Activated naive CD4-positive, alpha-beta T cell treated with anti-CD3 and anti-CD28 coated beads, Interleukin-2, amount 50 U/mL, for 24 hours (primary cell): Measurements from ENCODE around the gene PRKN.

Experiments used
- H3K27ac Mint-ChIP-seq: one replicate; pipeline ENCODE4 v1.8.0; 2021; ENCODE audit warnings: mild to moderate bottlenecking, mixed read lengths
- H3K27me3 Mint-ChIP-seq: one replicate; pipeline ENCODE4 v1.8.0; 2021; ENCODE audit warnings: mixed read lengths
- H3K36me3 Mint-ChIP-seq: one replicate; pipeline ENCODE4 v1.8.0; 2021; ENCODE audit warnings: mixed read lengths
- H3K4me1 Mint-ChIP-seq: one replicate; pipeline ENCODE4 v1.8.0; 2021; ENCODE audit warnings: mixed read lengths
- H3K4me3 Mint-ChIP-seq: one replicate; pipeline ENCODE4 v1.8.0; 2021; ENCODE audit warnings: mild to moderate bottlenecking, mixed read lengths
- H3K9me3 Mint-ChIP-seq: one replicate; pipeline ENCODE4 v1.8.0; 2021; ENCODE audit warnings: mixed read lengths

The PRKN gene

GRCh38 chr6:161412795-161413194 lies 1314.8 kb downstream of the PRKN start:
- Mint-ChIP-seq H3K9me3 (no peaks in the 10 kb centered on the region), H3K27ac (no peak overlapping the region), H3K36me3 (no peaks in the 10 kb centered on the region), H3K4me1 (no peaks in the 10 kb centered on the region), H3K27me3 (peaks cover 2% of the 10 kb centered on the region), H3K4me3 (no peak overlapping the region)

DNA sequence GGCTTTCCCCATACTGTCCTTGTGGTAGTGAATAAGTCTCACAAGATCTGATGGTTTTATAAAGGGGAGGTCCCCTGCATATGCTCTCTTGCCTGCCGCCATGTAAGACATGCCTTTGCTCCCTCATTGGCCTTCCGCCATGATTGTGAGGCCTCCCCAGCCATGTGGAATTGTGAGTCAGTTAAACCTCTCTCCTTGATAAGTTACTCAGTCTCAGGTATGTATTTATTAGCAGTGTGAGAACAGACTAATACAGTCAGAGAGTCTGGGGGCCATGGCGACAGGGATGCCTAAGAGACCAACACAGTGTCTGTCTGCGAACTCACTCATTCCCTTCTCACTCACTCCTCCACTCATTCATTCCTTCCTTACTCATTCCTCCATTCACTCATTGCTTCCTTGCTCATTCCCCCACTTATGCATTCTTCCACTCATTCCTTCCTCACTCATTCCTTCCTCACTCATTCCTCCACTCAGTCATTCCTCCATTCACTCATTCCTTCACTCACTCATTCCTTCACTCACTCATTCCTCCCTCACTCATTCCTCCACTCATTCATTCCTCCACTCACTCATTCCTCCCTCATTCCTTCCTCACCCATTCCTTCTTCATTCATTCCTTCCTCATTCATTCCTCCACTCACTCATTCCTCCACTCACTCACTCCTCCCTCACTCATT lies 1316.2 kb downstream of the PRKN start:
- Mint-ChIP-seq H3K4me1 (no peaks in the 10 kb centered on the region), H3K4me3 (no peak overlapping the region), H3K27me3 (peaks cover 2% of the 10 kb centered on the region), H3K36me3 (no peaks in the 10 kb centered on the region), H3K27ac (no peak overlapping the region), H3K9me3 (no peaks in the 10 kb centered on the region)

DNA sequence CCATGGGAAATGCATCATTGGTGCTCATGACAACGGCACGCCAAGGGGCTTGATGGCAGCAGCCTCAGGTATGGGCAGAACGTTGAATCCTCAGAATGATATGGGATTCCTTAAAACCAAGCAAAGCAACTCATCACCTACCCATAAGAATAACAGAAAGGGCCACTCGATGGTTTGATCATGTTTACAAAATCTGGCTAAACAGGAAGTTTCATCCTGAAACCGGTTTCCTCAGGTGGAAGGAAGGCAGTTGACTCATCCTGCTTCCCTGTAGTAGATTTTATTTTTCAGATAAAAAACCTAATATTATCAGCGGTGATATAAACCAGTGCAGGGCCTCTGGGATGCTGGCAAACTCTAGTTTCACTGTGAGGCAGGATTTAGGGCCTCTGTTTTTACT lies 1316.8 kb downstream of the PRKN start:
- Mint-ChIP-seq H3K9me3 (no peaks in the 10 kb centered on the region), H3K4me1 (no peaks in the 10 kb centered on the region)

GRCh38 chr6:161410076-161410475 lies 1317.5 kb downstream of the PRKN start:
- Mint-ChIP-seq H3K4me3 (no peak overlapping the region), H3K27me3 (no peaks in the 10 kb centered on the region), H3K4me1 (no peaks in the 10 kb centered on the region), H3K9me3 (no peaks in the 10 kb centered on the region), H3K27ac (no peak overlapping the region), H3K36me3 (no peaks in the 10 kb centered on the region)

More for the DNA sequence above, 1316.8 kb downstream of the PRKN start:
- Mint-ChIP-seq H3K27me3 (no peaks in the 10 kb centered on the region), H3K27ac (no peak overlapping the region), H3K36me3 (no peaks in the 10 kb centered on the region), H3K4me3 (no peak overlapping the region)

- Mint-ChIP-seq H3K4me1 (no peaks in the 10 kb centered on the region), H3K27me3 (peaks cover 3% of the 10 kb centered on the region), H3K27ac (no peak overlapping the region), H3K4me3 (no peak overlapping the region), H3K9me3 (no peaks in the 10 kb centered on the region), H3K36me3 (no peaks in the 10 kb centered on the region)
Measured at GRCh38 chr6:161409353-161409752, 1318.2 kb downstream of the PRKN start.

DNA sequence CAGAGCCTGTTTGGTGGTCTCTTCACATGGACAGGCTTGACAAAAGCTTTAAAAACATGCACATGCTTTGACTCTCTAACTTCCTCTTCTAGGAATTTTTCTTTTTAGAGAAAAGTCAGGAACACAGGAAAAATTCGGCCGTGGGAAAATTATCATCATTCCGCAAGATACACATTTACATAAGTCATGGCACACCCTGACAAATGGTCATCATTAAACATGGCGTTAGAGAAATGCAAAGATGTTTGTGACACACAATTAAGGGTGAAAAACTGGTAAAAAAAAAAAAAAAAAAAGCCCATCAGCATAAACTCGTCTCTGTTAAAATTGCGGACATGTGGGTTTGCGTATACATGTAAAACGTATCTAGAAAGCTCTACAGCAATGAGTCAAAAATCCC lies 1319.5 kb downstream of the PRKN start:
- Mint-ChIP-seq H3K4me3 (no peak overlapping the region), H3K36me3 (no peaks in the 10 kb centered on the region), H3K9me3 (peaks cover 5% of the 10 kb centered on the region), H3K27me3 (peaks cover 3% of the 10 kb centered on the region), H3K27ac (no peak overlapping the region), H3K4me1 (no peaks in the 10 kb centered on the region)

DNA sequence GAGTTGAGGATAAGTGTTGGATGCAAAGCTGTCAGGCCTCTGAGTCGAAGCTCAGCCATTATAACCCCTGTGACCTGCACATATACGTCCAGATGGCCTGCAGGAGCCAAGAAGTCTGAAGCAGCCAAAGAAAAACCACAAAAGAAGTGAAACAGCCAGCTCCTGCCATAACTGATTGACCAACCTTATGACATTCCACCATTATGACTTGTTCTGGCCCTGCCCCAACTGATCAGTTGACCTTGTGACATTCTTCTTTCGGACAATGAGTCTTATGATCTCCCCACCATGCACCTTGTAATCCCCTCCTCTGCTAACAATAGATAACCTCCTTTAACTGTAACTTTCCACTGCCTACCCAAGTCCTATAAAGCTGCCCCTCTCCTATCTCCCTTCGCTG lies 1320.0 kb downstream of the PRKN start:
- no peaks in the 10 kb centered on the region for H3K4me1 Mint-ChIP-seq
- no peaks in the 10 kb centered on the region for H3K36me3 Mint-ChIP-seq
- peaks cover 5% of the 10 kb centered on the region for H3K9me3 Mint-ChIP-seq
- no peak overlapping the region for H3K4me3 Mint-ChIP-seq
- H3K27ac Mint-ChIP-seq: no peak overlapping the region
- H3K27me3 Mint-ChIP-seq: peaks cover 3% of the 10 kb centered on the region

DNA sequence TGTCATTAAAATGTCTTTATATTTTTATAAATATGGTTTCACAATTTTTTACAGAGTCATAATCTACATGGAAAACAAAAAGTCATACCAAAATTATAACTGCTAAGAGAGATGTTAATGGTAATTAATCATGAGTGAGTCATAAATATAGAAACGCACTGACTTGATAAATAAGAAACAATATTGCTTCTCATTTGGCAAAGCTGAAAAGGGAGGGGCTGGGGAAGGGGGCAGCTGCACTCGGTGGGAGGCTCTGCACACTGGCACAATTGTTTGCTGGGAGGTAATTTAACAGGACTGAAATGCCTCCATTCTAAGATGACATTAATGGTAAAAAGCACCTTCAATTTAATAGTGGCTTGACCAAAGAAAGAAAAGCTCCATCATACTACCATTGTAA lies 1320.5 kb downstream of the PRKN start:
- H3K27ac Mint-ChIP-seq: no peak overlapping the region
- H3K36me3 Mint-ChIP-seq: no peaks in the 10 kb centered on the region
- H3K27me3 Mint-ChIP-seq: peaks cover 8% of the 10 kb centered on the region
- H3K4me3 Mint-ChIP-seq: no peak overlapping the region
- H3K9me3 Mint-ChIP-seq: peaks cover 5% of the 10 kb centered on the region
- H3K4me1 Mint-ChIP-seq: no peaks in the 10 kb centered on the region

GRCh38 chr6:161406646-161407045 lies 1320.9 kb downstream of the PRKN start:
- Mint-ChIP-seq H3K4me1 (no peaks in the 10 kb centered on the region), H3K27me3 (peaks cover 8% of the 10 kb centered on the region), H3K27ac (no peak overlapping the region), H3K9me3 (peaks cover 5% of the 10 kb centered on the region), H3K4me3 (no peak overlapping the region), H3K36me3 (no peaks in the 10 kb centered on the region)

- no peak overlapping the region for H3K27ac Mint-ChIP-seq
- peaks cover 5% of the 10 kb centered on the region for H3K9me3 Mint-ChIP-seq
- peaks cover 8% of the 10 kb centered on the region for H3K27me3 Mint-ChIP-seq
- H3K36me3 Mint-ChIP-seq: no peaks in the 10 kb centered on the region
- no peaks in the 10 kb centered on the region for H3K4me1 Mint-ChIP-seq
- H3K4me3 Mint-ChIP-seq: no peak overlapping the region
Measured at GRCh38 chr6:161405418-161405817, 1322.1 kb downstream of the PRKN start.

GRCh38 chr6:161403717-161404116 lies 1323.8 kb downstream of the PRKN start:
- Mint-ChIP-seq H3K27me3 (peaks cover 8% of the 10 kb centered on the region), H3K4me1 (no peaks in the 10 kb centered on the region), H3K4me3 (no peak overlapping the region), H3K9me3 (peaks cover 5% of the 10 kb centered on the region), H3K27ac (no peak overlapping the region), H3K36me3 (no peaks in the 10 kb centered on the region)

DNA sequence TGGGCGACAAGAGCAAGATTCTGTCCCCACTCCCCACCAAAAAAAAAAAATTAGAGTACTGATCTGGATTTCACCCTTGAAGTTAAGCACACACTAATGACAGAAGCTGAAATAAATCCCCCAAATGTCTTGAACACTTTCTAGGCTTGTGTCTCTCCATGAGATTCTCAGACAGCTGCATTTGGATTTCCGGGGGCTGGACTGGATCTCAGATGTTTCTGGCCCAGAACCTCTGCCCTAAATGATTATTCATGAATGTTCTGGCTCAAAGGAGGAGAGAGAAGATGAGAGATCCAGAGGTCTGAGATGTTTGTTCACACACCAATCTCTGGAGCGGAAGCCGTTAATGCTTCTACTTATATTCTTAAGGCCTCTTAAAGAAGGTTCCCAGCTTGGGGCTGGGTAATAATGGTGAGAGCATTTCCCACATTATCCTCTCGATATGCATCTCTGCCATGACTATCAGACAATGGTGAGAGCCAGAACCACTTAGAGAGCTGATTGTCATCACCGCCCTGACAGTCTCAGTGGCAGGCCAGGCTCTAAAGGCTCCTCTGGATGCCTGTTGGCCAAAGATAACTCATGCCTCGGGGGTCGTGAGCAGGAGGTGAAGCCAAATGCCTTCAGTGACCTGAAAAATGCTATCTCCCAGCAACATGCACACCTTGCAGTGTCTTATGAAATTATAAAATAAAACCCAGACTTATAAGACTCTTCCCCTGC lies 1325.8 kb downstream of the PRKN start:
- Mint-ChIP-seq H3K4me3 (no peak overlapping the region), H3K4me1 (no peaks in the 10 kb centered on the region), H3K36me3 (no peaks in the 10 kb centered on the region), H3K27ac (no peak overlapping the region), H3K9me3 (peaks cover 5% of the 10 kb centered on the region), H3K27me3 (peaks cover 8% of the 10 kb centered on the region)

- Mint-ChIP-seq H3K4me3 (no peak overlapping the region), H3K27me3 (peaks cover 8% of the 10 kb centered on the region), H3K9me3 (peaks cover 5% of the 10 kb centered on the region), H3K36me3 (no peaks in the 10 kb centered on the region), H3K4me1 (no peaks in the 10 kb centered on the region), H3K27ac (no peak overlapping the region)
Measured at GRCh38 chr6:161400671-161401070, 1326.9 kb downstream of the PRKN start.

- H3K4me1 Mint-ChIP-seq: no peaks in the 10 kb centered on the region
- H3K27ac Mint-ChIP-seq: no peak overlapping the region
- no peaks in the 10 kb centered on the region for H3K36me3 Mint-ChIP-seq
- no peak overlapping the region for H3K4me3 Mint-ChIP-seq
- no peaks in the 10 kb centered on the region for H3K9me3 Mint-ChIP-seq
- H3K27me3 Mint-ChIP-seq: no peaks in the 10 kb centered on the region
Measured at GRCh38 chr6:161396539-161396938, 1331.0 kb downstream of the PRKN start.

GRCh38 chr6:161395716-161396231 lies 1331.8 kb downstream of the PRKN start:
- Mint-ChIP-seq H3K27me3 (no peaks in the 10 kb centered on the region), H3K4me1 (no peaks in the 10 kb centered on the region), H3K27ac (no peak overlapping the region), H3K4me3 (no peak overlapping the region), H3K36me3 (no peaks in the 10 kb centered on the region), H3K9me3 (no peaks in the 10 kb centered on the region)

DNA sequence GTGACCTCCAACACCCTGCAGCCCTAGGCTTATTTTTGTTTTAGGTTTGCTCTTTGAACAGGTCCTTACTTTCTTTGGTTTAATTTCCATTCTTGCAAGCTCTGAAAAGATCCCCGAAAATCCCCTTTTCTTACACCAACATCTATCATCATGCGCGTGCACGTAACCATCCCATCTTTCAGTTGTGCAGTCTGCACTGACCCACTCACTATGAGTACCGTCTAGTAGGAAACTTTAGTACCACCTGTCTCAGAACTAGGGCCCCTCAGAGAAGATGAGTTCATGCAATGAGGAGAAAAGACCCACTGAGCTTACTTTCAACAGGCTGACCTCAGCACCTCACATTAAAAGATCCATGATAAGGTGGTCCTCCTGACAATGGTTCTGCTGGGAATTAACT lies 1333.1 kb downstream of the PRKN start:
- Mint-ChIP-seq H3K4me3 (no peak overlapping the region), H3K9me3 (no peaks in the 10 kb centered on the region), H3K36me3 (no peaks in the 10 kb centered on the region), H3K27ac (no peak overlapping the region), H3K27me3 (no peaks in the 10 kb centered on the region), H3K4me1 (no peaks in the 10 kb centered on the region)
